Stimulated activated effector memory CD8-positive, alpha-beta T cell treated with anti-CD3 and anti-CD28 coated beads, Interleukin-12 subunit alpha, Interleukin-12 subunit beta, amount 100 ng/mL, for 72 hours (primary cell): ENCODE data around the gene ATXN1.

Source experiments
- ATAC-seq: fragments of 150-1000 bp; cut with Tn5 transposase; 2 replicates; pipeline ENCODE4 v1.10.0; 2021
- DNase-seq, 2 donors: peaks; one replicate each; pipeline ENCODE4 v3.0.0; 2021 to 2022; ENCODE audit warnings: low spot score in 2 of 2
- H3K27ac Mint-ChIP-seq: one replicate; pipeline ENCODE4 v1.8.0; 2022; ENCODE audit warnings: mild to moderate bottlenecking, mixed read lengths
- H3K36me3 Mint-ChIP-seq: one replicate; pipeline ENCODE4 v1.8.0; 2022; ENCODE audit warnings: mild to moderate bottlenecking, mixed read lengths
- H3K4me1 Mint-ChIP-seq: one replicate; pipeline ENCODE4 v1.8.0; 2022; ENCODE audit warnings: mixed read lengths
- H3K4me3 Mint-ChIP-seq: one replicate; pipeline ENCODE4 v1.8.0; 2022; ENCODE audit warnings: mild to moderate bottlenecking, mixed read lengths
- H3K9me3 Mint-ChIP-seq: one replicate; pipeline ENCODE4 v1.8.0; 2022; ENCODE audit warnings: mixed read lengths

Gene ATXN1

GRCh38 chr6:16508959-16509358 lies 252.3 kb downstream of the ATXN1 start:
- no peak overlapping the region for H3K27ac Mint-ChIP-seq
- H3K36me3 Mint-ChIP-seq: peaks cover 19% of the 10 kb centered on the region
- ATAC-seq (no peak), DNase-seq (no peak)
- peaks cover 76% of the 10 kb centered on the region for H3K4me1 Mint-ChIP-seq
- no peak overlapping the region for H3K4me3 Mint-ChIP-seq
- no peaks in the 10 kb centered on the region for H3K9me3 Mint-ChIP-seq

- Mint-ChIP-seq H3K27ac (no peak overlapping the region), H3K4me1 (peaks cover 57% of the 10 kb centered on the region), H3K36me3 (peaks cover 12% of the 10 kb centered on the region), H3K9me3 (no peaks in the 10 kb centered on the region), H3K4me3 (no peak overlapping the region)
- ATAC-seq (no peak), DNase-seq (no peak)
Observed at GRCh38 chr6:16505711-16506357, 255.4 kb downstream of the ATXN1 start.

- ATAC-seq (no peak), DNase-seq (no peak)
- Mint-ChIP-seq H3K4me3 (peak overlapping the region; percentile 48), H3K27ac (no peak overlapping the region), H3K36me3 (peaks cover 11% of the 10 kb centered on the region), H3K4me1 (peaks cover 48% of the 10 kb centered on the region), H3K9me3 (no peaks in the 10 kb centered on the region)
Observed at GRCh38 chr6:16504609-16505008, 256.7 kb downstream of the ATXN1 start.

- peak; percentile 84 for ATAC-seq
Observed at GRCh38 chr6:16503970-16504415, 257.3 kb downstream of the ATXN1 start.

DNA sequence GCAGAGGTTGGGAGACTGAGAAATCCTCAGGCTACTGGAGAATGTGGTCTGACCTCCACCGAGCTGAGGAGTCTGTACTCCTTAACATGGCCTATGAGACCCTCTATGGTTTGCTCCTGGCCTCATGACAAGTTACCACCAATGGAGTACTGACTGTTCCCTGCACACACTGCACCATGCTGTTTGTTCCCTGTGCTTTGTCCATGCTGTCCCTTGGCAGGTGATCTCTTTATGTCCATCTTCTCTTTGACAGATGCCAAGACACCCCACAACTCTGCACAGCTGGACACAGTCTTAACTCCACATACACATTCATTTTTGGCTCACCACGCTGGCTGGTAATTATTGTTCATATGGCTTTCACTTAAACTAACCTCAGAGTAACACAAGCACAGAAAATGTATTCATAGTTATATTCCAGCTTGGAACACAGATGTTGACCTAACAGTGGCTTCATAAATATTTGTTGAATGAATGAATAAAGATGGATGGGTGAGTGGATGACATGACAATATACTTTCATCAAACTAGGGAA lies 258.0 kb downstream of the ATXN1 start:
- DNase-seq (no peak), ATAC-seq (no peak)
- no peaks in the 10 kb centered on the region for H3K9me3 Mint-ChIP-seq
- H3K4me3 Mint-ChIP-seq: peak overlapping the region; percentile 48
- peaks cover 40% of the 10 kb centered on the region for H3K4me1 Mint-ChIP-seq
- no peak overlapping the region for H3K27ac Mint-ChIP-seq
- peaks cover 11% of the 10 kb centered on the region for H3K36me3 Mint-ChIP-seq

More at GRCh38 chr6:16503970-16504415, 257.3 kb downstream of the ATXN1 start:
- no peaks in the 10 kb centered on the region for H3K9me3 Mint-ChIP-seq
- H3K4me3 Mint-ChIP-seq: peak overlapping the region; percentile 48
- peak overlapping the region; percentile 14 for H3K27ac Mint-ChIP-seq
- H3K36me3 Mint-ChIP-seq: peaks cover 11% of the 10 kb centered on the region
- no peak for DNase-seq
- H3K4me1 Mint-ChIP-seq: peaks cover 41% of the 10 kb centered on the region

DNA sequence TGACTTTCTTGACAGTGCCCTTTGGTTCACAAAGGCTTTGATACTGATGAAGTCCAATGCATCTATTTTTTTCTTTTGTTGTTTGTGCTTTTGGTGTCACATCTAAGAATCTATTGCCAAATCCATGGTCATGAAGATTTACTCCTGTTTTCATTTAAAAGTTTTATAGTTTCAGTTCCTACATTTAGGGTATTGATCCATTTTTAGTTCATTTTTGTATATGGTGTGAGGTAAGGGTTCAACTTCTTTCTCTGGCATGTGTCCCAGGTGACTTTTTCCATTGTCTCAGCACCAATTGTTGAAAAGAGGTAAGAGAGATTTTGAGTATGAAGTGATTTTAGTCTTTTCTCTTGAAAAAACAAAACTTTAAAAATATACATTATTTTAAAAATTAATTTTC lies 262.3 kb downstream of the ATXN1 start:
- ATAC-seq (no peak), DNase-seq (no peak)
- Mint-ChIP-seq H3K36me3 (peaks cover 13% of the 10 kb centered on the region), H3K4me3 (no peak overlapping the region), H3K27ac (no peak overlapping the region), H3K4me1 (peaks cover 32% of the 10 kb centered on the region), H3K9me3 (no peaks in the 10 kb centered on the region)

DNA sequence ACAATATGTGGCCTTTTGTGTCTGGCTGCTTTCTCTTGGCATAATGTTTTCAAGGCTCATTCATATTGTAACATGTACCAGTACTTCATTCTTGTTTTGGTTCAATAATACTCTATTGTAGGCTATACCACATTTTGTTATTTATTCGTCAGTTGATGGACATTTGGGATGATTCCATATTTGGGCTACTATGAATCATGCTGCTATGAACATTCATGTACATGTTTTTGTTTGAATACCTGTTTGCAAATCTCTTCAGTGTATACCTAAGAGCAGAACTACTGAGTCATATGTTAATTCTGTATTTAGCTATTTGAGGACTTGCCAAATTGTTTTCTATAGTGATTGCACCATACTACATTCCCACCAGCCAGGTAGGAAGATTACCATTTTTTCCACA lies 263.0 kb downstream of the ATXN1 start:
- Mint-ChIP-seq H3K9me3 (no peaks in the 10 kb centered on the region), H3K27ac (no peak overlapping the region), H3K4me1 (peaks cover 29% of the 10 kb centered on the region), H3K36me3 (peaks cover 10% of the 10 kb centered on the region), H3K4me3 (no peak overlapping the region)
- DNase-seq (no peak), ATAC-seq (peak; percentile 76)

- no peak overlapping the region for H3K27ac Mint-ChIP-seq
- no peaks in the 10 kb centered on the region for H3K9me3 Mint-ChIP-seq
- H3K36me3 Mint-ChIP-seq: peaks cover 7% of the 10 kb centered on the region
- ATAC-seq (no peak), DNase-seq (no peak)
- no peak overlapping the region for H3K4me3 Mint-ChIP-seq
- peaks cover 32% of the 10 kb centered on the region for H3K4me1 Mint-ChIP-seq
Observed at GRCh38 chr6:16496991-16497801, 264.1 kb downstream of the ATXN1 start.

DNA sequence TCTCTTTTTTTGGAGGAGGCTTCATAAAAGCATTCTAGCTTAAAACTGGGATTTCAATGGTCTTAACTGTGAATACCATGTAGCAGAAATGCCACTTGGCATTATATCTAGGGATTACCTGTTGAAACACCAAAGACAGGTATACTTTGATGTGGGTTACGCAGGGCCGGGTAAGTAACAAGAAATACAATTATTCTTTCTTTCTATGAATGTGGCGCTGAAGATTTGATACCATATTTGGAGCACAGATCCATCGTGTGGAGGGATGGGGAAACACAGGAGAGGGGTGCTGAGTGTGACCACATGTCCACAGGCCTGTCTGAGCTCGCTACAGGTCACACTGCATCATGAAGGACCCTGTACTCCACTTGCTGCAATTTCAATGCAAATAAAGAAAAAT lies 265.1 kb downstream of the ATXN1 start:
- DNase-seq (no peak), ATAC-seq (no peak)
- Mint-ChIP-seq H3K36me3 (peaks cover 7% of the 10 kb centered on the region), H3K4me1 (peaks cover 38% of the 10 kb centered on the region), H3K9me3 (no peaks in the 10 kb centered on the region), H3K4me3 (no peak overlapping the region), H3K27ac (no peak overlapping the region)

DNA sequence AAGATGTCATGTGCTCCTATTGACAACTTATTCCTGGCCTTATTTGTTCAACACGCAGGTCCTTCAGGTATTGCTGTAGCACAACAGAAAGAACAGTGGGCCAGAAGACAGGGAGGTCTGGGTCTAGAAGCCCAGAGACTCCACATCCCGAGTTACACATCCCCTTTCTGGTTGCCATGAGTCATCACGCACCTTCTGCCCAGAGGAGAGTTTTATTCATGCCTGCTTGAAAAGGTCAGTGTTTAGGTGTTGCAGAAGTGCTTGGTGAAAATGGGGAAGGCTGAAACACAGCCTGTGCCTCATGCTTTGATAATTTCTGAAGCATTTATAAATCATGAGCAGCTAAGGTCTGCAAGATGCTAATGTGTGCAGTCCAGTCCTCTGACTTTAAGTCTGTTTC lies 266.5 kb downstream of the ATXN1 start:
- Mint-ChIP-seq H3K4me3 (no peak overlapping the region), H3K4me1 (peaks cover 48% of the 10 kb centered on the region), H3K9me3 (no peaks in the 10 kb centered on the region), H3K27ac (peak overlapping the region; percentile 32), H3K36me3 (peaks cover 7% of the 10 kb centered on the region)
- no peak for DNase-seq
- peak; percentile 66 for ATAC-seq

- DNase-seq (no peak), ATAC-seq (no peak)
- peaks cover 7% of the 10 kb centered on the region for H3K36me3 Mint-ChIP-seq
- no peak overlapping the region for H3K27ac Mint-ChIP-seq
- peaks cover 56% of the 10 kb centered on the region for H3K4me1 Mint-ChIP-seq
- H3K4me3 Mint-ChIP-seq: no peak overlapping the region
- no peaks in the 10 kb centered on the region for H3K9me3 Mint-ChIP-seq
Observed at GRCh38 chr6:16493802-16494201, 267.5 kb downstream of the ATXN1 start.

GRCh38 chr6:16493112-16493511 lies 268.1 kb downstream of the ATXN1 start:
- no peak for DNase-seq
- Mint-ChIP-seq H3K4me3 (no peak overlapping the region), H3K4me1 (peaks cover 60% of the 10 kb centered on the region), H3K36me3 (peaks cover 7% of the 10 kb centered on the region), H3K9me3 (no peaks in the 10 kb centered on the region), H3K27ac (no peak overlapping the region)
- no peak for ATAC-seq

DNA sequence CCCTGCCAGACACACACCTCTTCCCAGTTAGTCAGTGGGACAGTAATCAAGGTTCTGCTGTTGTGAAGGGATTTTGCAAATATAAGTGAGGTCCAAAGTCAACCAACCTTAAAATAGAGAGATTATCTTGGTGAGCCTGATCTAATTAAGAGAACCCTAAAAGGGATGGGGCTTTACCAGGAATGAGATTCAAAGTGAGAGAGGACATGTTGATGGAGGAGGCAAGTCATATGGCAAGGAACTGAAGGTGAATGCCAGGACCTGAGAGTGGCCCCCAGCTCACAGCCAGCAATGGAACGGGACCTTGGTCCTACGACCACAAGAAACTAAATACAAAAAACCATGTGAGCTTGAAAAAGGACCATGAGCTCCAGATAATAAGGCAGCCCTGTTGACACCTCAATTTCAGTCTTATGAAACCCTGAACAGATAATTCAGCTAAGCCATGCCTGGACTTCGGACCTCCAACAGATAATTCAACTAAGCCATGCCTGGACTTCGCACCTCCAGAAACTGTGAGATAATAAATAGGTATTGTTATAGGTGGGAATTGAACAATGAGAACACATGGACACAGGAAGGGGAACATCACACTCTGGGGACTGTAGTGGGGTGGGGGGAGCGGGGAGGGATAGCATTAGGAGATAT lies 269.5 kb downstream of the ATXN1 start:
- no peaks in the 10 kb centered on the region for H3K9me3 Mint-ChIP-seq
- no peak overlapping the region for H3K4me3 Mint-ChIP-seq
- no peak overlapping the region for H3K27ac Mint-ChIP-seq
- no peak for DNase-seq
- no peak for ATAC-seq
- peaks cover 65% of the 10 kb centered on the region for H3K4me1 Mint-ChIP-seq
- peaks cover 16% of the 10 kb centered on the region for H3K36me3 Mint-ChIP-seq

- Mint-ChIP-seq H3K36me3 (peaks cover 21% of the 10 kb centered on the region), H3K4me1 (peaks cover 77% of the 10 kb centered on the region), H3K27ac (no peak overlapping the region), H3K9me3 (no peaks in the 10 kb centered on the region), H3K4me3 (no peak overlapping the region)
- DNase-seq (no peak), ATAC-seq (no peak)
Observed at GRCh38 chr6:16490616-16491015, 270.6 kb downstream of the ATXN1 start.

DNA sequence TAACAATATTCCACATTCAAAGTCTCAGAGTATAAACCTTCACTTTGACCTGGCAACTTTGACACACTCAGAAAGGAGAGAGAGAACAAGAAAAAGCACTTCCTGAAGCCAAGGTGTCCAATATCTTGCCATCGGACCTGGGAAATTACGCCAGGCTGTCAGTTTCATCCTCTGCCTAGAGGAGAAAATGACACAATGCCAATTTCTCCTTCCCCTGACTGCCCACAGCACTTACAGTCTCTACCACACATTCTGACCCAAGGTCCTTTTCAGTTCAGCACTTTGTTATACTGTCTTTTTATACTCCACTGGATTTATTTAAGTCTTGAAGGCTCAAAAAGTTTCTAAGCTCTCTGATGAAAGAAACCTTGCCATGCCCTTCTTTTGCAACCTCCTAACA lies 272.4 kb downstream of the ATXN1 start:
- peaks cover 32% of the 10 kb centered on the region for H3K36me3 Mint-ChIP-seq
- peak overlapping the region; percentile 61 for H3K4me3 Mint-ChIP-seq
- DNase-seq: no peak
- peaks cover 79% of the 10 kb centered on the region for H3K4me1 Mint-ChIP-seq
- ATAC-seq: no peak
- H3K9me3 Mint-ChIP-seq: no peaks in the 10 kb centered on the region
- H3K27ac Mint-ChIP-seq: peak overlapping the region; percentile 88
